Fibroblast of villous mesenchyme (primary cell): ENCODE measurements around the gene NR3C2. TPM values are rescaled to one million over a fixed set of nuclear protein-coding genes. Genes with fewer than 3 reads are reported as not detected.
"Not testable (repeated sequence)": the region's sequence is repeated elsewhere in the genome, so short reads cannot be mapped to it uniquely, and the experiment has no call there.

Source experiments
- DNase-seq: peaks from one replicate; pipeline ENCODE4 v3.0.0-alpha.2; 2010; ENCODE audit warnings: low read depth
- H3K4me3 ChIP-seq: 2 replicates; pipeline ENCODE4 v1.5.1; 2011; ENCODE audit warnings: low read depth, mild to moderate bottlenecking, low read length
- total RNA-seq: library from RNA; depleted of rRNA; stranded (reverse); fragments of >200 nt; gene quantifications from 2 replicates; pipeline ENCODE4 v1.2.3, GENCODE V29; 2012
- TF ChIP-seq, protein P1 (sequence below): IDR thresholded peaks from 2 replicates; pipeline ENCODE4 v1.5.1; 2012; ENCODE audit warnings: low read depth, mild to moderate bottlenecking, low read length; ENCODE audit not compliant: insufficient read depth

NR3C2 gene
- total RNA-seq, 1 donor, result under 0.01 TPM

DNA sequence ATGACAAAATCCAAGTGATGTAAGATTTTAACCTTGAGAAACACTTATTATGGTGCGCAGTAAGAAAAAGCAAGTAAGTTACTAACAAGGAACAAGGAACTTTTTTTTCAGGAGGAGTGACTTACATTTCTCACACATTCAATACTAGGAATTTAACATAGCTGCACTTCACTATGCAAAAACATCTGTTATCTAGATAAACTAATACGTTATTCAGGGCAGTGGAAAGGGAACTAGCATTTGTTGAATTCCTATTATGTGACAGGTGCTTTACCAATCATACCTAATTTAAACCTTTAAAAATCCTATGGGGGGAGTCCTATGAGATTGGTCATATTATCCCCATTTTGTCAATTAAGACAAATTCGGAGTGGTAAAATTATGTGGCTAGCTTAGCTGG lies 238.0 kb downstream of the NR3C2 start:
- TF ChIP-seq, protein P1, sequence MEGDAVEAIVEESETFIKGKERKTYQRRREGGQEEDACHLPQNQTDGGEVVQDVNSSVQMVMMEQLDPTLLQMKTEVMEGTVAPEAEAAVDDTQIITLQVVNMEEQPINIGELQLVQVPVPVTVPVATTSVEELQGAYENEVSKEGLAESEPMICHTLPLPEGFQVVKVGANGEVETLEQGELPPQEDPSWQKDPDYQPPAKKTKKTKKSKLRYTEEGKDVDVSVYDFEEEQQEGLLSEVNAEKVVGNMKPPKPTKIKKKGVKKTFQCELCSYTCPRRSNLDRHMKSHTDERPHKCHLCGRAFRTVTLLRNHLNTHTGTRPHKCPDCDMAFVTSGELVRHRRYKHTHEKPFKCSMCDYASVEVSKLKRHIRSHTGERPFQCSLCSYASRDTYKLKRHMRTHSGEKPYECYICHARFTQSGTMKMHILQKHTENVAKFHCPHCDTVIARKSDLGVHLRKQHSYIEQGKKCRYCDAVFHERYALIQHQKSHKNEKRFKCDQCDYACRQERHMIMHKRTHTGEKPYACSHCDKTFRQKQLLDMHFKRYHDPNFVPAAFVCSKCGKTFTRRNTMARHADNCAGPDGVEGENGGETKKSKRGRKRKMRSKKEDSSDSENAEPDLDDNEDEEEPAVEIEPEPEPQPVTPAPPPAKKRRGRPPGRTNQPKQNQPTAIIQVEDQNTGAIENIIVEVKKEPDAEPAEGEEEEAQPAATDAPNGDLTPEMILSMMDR, result no peak
- no peak for DNase-seq
- H3K4me3 ChIP-seq, result no peak overlapping the region

DNA sequence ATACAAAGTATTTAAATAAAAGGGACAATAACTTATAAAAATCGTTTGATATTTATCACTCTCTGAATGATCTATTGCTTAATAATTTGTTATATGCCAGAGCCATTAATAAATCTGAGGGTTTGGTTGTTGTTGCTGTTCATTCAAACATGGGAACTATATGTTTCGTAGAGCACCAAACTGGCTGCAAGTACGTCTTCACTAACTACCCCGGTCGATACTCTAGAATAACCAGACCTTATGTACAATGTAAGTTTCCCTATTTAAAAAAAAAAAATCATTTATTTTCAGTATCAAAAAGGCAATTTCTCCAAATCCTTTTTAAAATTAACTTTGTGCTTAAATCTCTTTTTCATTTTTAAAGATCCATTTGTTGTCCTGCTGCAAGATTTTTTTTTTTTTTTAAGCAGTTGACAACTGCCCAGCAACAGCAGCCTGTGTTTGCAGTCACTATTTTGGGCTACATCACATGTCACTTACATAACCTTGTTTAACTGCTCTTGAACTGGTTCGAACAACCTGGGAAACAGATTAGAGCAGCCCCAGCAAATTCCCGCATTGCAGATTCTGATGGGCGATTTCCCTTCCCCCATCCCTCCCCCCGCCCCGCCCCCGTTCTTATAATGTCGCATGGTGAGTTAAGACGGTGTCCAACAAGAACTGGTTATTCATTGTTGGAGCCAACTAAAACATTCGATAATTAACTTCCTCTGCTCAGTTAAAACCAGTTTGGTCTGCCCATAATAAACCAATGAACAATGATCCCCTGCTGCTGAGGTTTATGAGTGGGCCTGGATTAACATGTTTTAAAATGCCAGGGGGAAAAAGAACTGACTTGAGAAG lies 238.9 kb downstream of the NR3C2 start:
- TF ChIP-seq, protein P1, result no peak
- no peak for DNase-seq

DNA sequence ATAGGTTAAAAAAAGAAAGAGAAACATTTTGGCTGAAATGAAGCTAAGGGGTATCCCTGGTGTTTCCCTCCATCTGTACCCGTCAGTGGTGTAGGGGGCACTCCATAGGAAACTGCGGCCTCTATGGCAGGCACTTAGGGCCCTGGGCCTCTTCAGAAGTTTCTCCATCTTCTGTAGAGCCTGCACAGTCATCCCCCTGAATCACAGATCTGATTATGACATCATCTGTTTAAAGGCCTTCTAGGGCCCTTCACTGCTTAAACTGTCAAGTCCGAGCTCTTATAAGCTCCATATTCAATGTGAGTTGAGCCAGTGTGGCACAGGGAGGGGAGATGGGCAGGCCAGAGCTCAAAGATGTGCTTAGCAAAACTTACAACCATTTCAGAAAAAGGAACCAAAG lies 241.3 kb downstream of the NR3C2 start:
- no peak for DNase-seq
- TF ChIP-seq, protein P1, result no peak

More for the DNA sequence above, 238.9 kb downstream of the NR3C2 start:
- H3K4me3 ChIP-seq, result no peak overlapping the region

DNA sequence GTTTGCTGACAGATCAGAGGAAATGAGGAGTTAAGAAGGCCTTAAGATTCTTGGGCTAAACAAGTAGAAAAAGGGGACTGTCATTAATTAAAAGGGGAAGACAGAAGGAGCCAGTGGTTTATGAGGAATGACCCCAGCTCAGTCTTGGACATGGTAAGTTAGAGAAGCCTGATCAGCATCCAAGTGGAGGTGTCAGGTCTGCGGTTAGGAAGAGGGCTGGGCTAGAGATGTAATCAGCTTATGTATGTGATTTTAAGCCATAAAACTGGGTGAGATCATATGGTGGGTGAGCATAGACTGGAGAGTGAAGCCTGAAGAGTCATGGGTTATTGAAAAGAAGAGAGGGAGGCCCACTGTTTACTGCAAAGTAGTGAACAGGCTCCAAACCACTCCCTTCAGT lies 246.1 kb downstream of the NR3C2 start:
- TF ChIP-seq, protein P1, result no peak
- peak; percentile 6 for DNase-seq
- H3K4me3 ChIP-seq, result no peak overlapping the region

More for the DNA sequence above, 241.3 kb downstream of the NR3C2 start:
- H3K4me3 ChIP-seq, result no peak overlapping the region

DNA sequence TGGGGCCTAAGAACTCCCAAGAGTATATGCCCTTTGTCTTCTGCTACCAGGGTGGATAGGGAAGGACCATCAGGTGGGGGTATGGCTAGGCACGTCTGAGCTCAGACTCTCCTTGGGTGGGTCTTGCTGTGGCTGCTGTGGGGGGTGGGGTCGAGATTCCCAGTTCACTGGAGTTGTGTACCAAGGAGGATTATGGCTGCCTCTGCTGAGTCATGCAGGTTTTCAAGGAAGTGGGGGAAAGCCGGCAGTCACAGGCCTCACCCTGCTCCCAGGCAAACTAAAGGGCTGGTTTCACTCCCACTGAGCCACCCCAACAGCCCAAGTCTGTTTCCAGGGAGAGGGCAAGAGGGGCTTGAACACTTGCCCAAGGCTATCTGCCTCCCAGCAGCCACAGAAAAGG lies 249.7 kb downstream of the NR3C2 start:
- TF ChIP-seq, protein P1, result no peak
- DNase-seq, result no peak
- H3K4me3 ChIP-seq, result no peak overlapping the region

DNA sequence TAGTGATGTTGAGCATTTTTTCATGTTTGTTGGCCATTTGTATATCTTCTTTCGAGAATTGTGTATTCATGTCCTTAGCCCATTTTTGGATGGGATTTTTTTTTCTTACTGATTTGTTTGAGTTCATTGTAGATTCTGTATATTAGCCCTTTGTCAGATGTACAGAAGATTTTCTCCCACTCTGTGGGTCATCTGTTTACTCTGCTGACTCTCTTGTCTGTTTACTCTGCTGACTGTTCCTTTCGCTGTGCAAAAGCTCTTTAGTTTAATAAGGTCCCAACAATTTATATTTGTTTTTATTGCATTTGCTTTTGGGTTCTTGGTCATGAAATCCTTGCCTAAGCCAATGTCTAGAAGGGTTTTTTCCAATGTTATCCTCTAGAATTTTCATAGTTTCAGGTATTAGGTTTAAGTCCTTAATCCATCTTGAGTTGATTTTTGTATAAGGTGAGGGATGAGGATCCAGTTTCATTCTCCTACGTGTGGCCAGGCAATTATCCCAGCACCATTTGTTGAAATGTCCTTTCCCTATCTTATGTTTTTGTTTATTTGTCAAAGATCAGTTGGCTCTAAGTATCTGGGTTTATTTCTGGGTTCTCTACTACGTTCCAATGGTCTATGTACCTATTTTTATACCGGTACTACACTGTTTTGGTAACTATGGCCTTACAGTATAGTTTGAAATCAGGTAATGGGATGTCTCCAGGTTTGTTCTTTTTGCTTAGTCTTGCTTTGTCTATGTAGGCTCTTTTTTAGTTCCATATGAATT lies 254.6 kb downstream of the NR3C2 start:
- H3K4me3 ChIP-seq, DNase-seq: not testable (repeated sequence)

DNA sequence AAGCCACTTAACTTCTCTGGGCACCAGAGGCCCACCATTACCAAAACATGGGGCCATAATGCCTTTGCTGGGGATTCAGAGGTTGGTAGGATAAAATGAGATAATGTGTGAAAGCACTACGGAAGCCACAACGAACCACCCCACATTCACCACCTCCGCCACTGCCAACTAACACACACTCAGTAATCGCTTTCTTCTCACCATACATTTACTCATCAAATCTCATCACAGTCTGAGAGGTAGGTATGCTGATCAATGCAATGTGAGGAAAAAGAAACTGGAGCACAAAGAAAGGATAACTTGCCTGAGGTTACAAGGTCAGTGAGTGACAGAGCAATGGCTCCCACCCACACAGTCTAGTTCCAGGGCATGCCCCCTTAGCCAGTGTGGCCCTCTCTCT lies 257.3 kb downstream of the NR3C2 start:
- no peak for DNase-seq
- H3K4me3 ChIP-seq, result no peak overlapping the region
- TF ChIP-seq, protein P1, result no peak
